Nephron (organoid): ENCODE data around the gene CUX1.
"Not testable (repeated sequence)": the region's sequence is repeated elsewhere in the genome, so short reads cannot be mapped to it uniquely, and the experiment has no call there.

Source experiments
- H3K27ac Mint-ChIP-seq, 3 experiments: 2 replicates each; pipeline ENCODE4 v1.8.0; 2020; ENCODE audit warnings: mixed read lengths in 3 of 3, mild to moderate bottlenecking in 2 of 3, moderate library complexity in 1 of 3
- H3K27me3 Mint-ChIP-seq: 2 replicates; pipeline ENCODE4 v1.8.0; 2021; ENCODE audit warnings: low read depth, mild to moderate bottlenecking, moderate library complexity, mixed read lengths
- H3K36me3 Mint-ChIP-seq: 2 replicates; pipeline ENCODE4 v1.8.0; 2020; ENCODE audit warnings: low read depth, mixed read lengths
- H3K4me1 Mint-ChIP-seq: 2 replicates; pipeline ENCODE4 v1.8.0; 2020; ENCODE audit warnings: mixed read lengths
- H3K4me3 Mint-ChIP-seq, 3 experiments: 2 replicates each; pipeline ENCODE4 v1.8.0; 2020; ENCODE audit warnings: mild to moderate bottlenecking in 3 of 3, mixed read lengths in 3 of 3, moderate library complexity in 2 of 3
- H3K9me3 Mint-ChIP-seq: 2 replicates; pipeline ENCODE4 v1.8.0; 2020; ENCODE audit warnings: mixed read lengths
- CTCF ChIP-seq, 3 experiments: fragments of 200-600 bp; sonication (generic); IDR thresholded peaks; one replicate each; pipeline ENCODE4 v1.5.0; 2021; ENCODE audit warnings: antibody characterized with exemption in 3 of 3; ENCODE audit not compliant: unreplicated experiment in 3 of 3

Gene CUX1

DNA sequence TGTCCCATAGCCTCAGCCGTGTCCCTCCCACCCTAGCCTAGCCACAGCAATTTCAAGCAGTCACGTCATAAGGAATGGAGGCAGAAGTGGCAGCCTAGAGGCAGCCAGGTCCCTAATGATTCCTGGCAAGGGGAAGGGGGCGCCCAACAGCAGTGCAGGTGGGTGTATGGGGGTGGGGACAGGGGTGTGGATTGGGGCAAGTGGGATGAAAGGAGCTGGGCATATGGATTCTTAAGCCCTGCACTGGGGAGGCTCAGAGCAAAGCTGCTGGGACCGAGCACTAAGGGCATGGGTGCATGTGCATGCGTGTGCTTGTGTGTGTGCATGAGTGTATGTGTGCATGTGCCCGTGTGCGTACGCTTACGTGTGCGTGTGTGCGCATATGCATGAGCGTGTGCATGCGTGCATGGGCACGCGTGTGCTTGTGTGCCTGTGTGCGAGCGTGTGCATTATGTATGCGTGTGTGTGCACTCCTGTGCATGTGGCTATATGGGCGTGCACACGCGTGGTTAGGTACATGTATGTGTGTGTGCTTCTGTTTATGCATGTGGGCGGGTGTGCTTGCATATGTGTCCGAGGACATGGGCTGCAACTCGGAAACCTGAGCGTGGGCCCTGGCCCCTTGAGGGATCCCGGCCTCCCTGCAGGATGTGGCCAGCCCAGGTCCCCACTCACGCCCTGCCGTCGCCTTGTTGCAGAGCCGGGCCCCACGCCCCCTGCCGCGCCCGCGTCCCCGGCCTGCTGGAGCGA lies 503.4 kb downstream of the CUX1 start:
- Mint-ChIP-seq H3K27me3 (peaks cover 8% of the 10 kb centered on the region), H3K36me3 (peaks cover 8% of the 10 kb centered on the region), H3K4me1 (no peaks in the 10 kb centered on the region), H3K27ac (no peak overlapping the region), H3K4me3 (no peak overlapping the region), H3K9me3 (no peaks in the 10 kb centered on the region)
- no peak for TF ChIP-seq CTCF (IDR thresholded peaks at IDR 0.05; ENCODE audit: unreplicated experiment in 3 of 3)

GRCh38 chr7:102321351-102322201 lies 504.1 kb downstream of the CUX1 start:
- no peaks in the 10 kb centered on the region for H3K9me3 Mint-ChIP-seq
- H3K4me1 Mint-ChIP-seq = no peaks in the 10 kb centered on the region
- H3K4me3 Mint-ChIP-seq = no peak overlapping the region
- H3K27me3 Mint-ChIP-seq = peaks cover 10% of the 10 kb centered on the region
- H3K36me3 Mint-ChIP-seq = peaks cover 8% of the 10 kb centered on the region
- no peak overlapping the region for H3K27ac Mint-ChIP-seq
- no peak for TF ChIP-seq CTCF (IDR thresholded peaks at IDR 0.05; ENCODE audit: unreplicated experiment in 3 of 3)

- no peaks in the 10 kb centered on the region for H3K9me3 Mint-ChIP-seq
- peaks cover 5% of the 10 kb centered on the region for H3K36me3 Mint-ChIP-seq
- H3K4me3 Mint-ChIP-seq = no peak overlapping the region
- no peak for TF ChIP-seq CTCF (IDR thresholded peaks at IDR 0.05; ENCODE audit: unreplicated experiment in 3 of 3)
- no peaks in the 10 kb centered on the region for H3K4me1 Mint-ChIP-seq
- H3K27me3 Mint-ChIP-seq = peaks cover 11% of the 10 kb centered on the region
- no peak overlapping the region for H3K27ac Mint-ChIP-seq
Observed at GRCh38 chr7:102322202-102322715, 504.8 kb downstream of the CUX1 start.

GRCh38 chr7:102323914-102324195 lies 506.4 kb downstream of the CUX1 start:
- no peak for TF ChIP-seq CTCF (IDR thresholded peaks at IDR 0.05; ENCODE audit: unreplicated experiment in 3 of 3)
- no peak overlapping the region for H3K27ac Mint-ChIP-seq
- H3K36me3 Mint-ChIP-seq = no peaks in the 10 kb centered on the region
- peaks cover 23% of the 10 kb centered on the region for H3K27me3 Mint-ChIP-seq
- no peaks in the 10 kb centered on the region for H3K9me3 Mint-ChIP-seq
- H3K4me1 Mint-ChIP-seq = no peaks in the 10 kb centered on the region
- no peak overlapping the region for H3K4me3 Mint-ChIP-seq

DNA sequence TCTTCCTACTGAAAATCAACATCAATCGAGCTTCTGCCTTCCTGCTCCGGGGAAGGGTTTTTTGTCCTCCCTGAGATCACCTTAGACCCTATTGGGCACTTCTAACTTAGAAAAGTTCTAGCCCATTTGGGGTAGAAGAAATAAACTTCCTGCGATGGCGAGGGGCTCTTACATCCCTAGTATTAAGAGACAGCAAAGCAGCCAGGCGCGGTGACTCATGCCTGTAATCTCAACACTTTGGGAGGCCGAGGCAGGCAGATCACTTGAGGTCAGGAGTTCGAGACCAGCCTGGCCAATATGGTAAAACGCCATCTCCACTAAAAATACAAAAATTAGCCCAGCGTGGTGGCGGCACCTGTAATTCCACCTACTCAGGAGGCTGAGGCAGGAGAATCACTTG lies 507.7 kb downstream of the CUX1 start:
- peaks cover 26% of the 10 kb centered on the region for H3K27me3 Mint-ChIP-seq
- not testable (repeated sequence) for H3K9me3 Mint-ChIP-seq, H3K27ac Mint-ChIP-seq, H3K4me3 Mint-ChIP-seq, H3K36me3 Mint-ChIP-seq, H3K4me1 Mint-ChIP-seq

GRCh38 chr7:102326157-102326889 lies 508.9 kb downstream of the CUX1 start:
- H3K27me3 Mint-ChIP-seq = peaks cover 26% of the 10 kb centered on the region

DNA sequence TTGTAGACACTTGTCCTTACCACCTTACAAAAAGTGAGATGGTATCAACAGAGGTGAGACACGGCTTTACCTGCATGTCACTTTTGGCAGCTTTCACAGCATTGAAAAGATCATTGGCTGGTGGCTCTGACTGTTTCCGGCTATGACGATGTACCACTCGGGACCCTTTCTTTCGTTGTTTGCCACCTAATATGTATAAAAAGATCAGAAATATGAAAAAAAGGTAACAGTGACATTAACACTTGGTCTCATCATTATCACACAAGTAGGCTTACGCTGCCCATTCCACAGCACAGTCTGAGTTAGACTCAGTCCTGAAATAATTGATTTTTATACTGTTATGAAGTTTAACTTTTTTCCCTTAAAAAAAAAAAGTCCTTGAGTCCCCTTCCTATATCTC lies 509.8 kb downstream of the CUX1 start:
- peaks cover 25% of the 10 kb centered on the region for H3K27me3 Mint-ChIP-seq
- H3K36me3 Mint-ChIP-seq, H3K27ac Mint-ChIP-seq: not testable (repeated sequence)

More at GRCh38 chr7:102326157-102326889, 508.9 kb downstream of the CUX1 start:
- Mint-ChIP-seq H3K4me3 (no peak overlapping the region), H3K4me1 (no peaks in the 10 kb centered on the region), H3K27ac (no peak overlapping the region), H3K9me3 (no peaks in the 10 kb centered on the region), H3K36me3 (no peaks in the 10 kb centered on the region)
- TF ChIP-seq CTCF (IDR thresholded peaks at IDR 0.05; ENCODE audit: unreplicated experiment in 3 of 3) = no peak

GRCh38 chr7:102328863-102329262 lies 511.4 kb downstream of the CUX1 start:
- H3K36me3 Mint-ChIP-seq, H3K4me1 Mint-ChIP-seq, H3K4me3 Mint-ChIP-seq, H3K27ac Mint-ChIP-seq, H3K9me3 Mint-ChIP-seq: not testable (repeated sequence)
- H3K27me3 Mint-ChIP-seq = peaks cover 27% of the 10 kb centered on the region

More for the DNA sequence above, 509.8 kb downstream of the CUX1 start:
- not testable (repeated sequence) for H3K4me3 Mint-ChIP-seq, H3K9me3 Mint-ChIP-seq, H3K4me1 Mint-ChIP-seq

- H3K4me1 Mint-ChIP-seq, H3K9me3 Mint-ChIP-seq, H3K36me3 Mint-ChIP-seq, H3K27ac Mint-ChIP-seq, H3K4me3 Mint-ChIP-seq: not testable (repeated sequence)
- peaks cover 27% of the 10 kb centered on the region for H3K27me3 Mint-ChIP-seq
Observed at GRCh38 chr7:102329366-102329765, 511.9 kb downstream of the CUX1 start.
